Ishikawa (cell line): ENCODE data around the gene ERC1.

ENCODE experiments used
- TAF1 ChIP-seq: IDR thresholded peaks from 2 replicates; pipeline ENCODE4 v1.6.1; 2012; ENCODE audit warnings: low read depth, mild to moderate bottlenecking
- TF ChIP-seq, protein P1 (sequence below): IDR thresholded peaks from 2 replicates; pipeline ENCODE4 v1.6.1; 2012; ENCODE audit warnings: low read depth, mild to moderate bottlenecking

DNA sequence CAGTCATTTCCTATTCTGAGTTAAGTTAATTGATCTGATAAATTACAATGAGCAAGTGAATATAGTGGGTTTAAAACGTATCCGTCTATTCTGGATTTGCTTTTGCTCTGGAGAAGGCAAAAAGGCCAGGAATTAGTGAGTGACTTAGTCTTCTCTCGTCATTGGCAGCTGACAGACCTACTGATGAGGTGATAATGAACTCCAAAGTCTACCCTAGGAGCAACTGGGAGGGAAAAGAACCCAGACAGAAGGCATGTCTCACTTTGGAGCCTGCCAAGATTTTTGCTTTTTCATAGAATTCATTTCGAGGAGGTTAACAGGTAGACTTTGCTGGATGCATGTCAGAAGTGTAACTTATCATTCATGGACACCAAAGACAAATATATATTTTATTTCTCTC lies 333.1 kb downstream of the ERC1 start:
- TF ChIP-seq, protein P1, sequence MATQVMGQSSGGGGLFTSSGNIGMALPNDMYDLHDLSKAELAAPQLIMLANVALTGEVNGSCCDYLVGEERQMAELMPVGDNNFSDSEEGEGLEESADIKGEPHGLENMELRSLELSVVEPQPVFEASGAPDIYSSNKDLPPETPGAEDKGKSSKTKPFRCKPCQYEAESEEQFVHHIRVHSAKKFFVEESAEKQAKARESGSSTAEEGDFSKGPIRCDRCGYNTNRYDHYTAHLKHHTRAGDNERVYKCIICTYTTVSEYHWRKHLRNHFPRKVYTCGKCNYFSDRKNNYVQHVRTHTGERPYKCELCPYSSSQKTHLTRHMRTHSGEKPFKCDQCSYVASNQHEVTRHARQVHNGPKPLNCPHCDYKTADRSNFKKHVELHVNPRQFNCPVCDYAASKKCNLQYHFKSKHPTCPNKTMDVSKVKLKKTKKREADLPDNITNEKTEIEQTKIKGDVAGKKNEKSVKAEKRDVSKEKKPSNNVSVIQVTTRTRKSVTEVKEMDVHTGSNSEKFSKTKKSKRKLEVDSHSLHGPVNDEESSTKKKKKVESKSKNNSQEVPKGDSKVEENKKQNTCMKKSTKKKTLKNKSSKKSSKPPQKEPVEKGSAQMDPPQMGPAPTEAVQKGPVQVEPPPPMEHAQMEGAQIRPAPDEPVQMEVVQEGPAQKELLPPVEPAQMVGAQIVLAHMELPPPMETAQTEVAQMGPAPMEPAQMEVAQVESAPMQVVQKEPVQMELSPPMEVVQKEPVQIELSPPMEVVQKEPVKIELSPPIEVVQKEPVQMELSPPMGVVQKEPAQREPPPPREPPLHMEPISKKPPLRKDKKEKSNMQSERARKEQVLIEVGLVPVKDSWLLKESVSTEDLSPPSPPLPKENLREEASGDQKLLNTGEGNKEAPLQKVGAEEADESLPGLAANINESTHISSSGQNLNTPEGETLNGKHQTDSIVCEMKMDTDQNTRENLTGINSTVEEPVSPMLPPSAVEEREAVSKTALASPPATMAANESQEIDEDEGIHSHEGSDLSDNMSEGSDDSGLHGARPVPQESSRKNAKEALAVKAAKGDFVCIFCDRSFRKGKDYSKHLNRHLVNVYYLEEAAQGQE = no peak
- no peak for TF ChIP-seq TAF1
